Activated naive CD4-positive, alpha-beta T cell treated with anti-CD3 and anti-CD28 coated beads, Interleukin-2, amount 50 U/mL, for 24 hours (primary cell): ENCODE data around the gene TEAD3.
"Not testable (repeated sequence)": the region's sequence is repeated elsewhere in the genome, so short reads cannot be mapped to it uniquely, and the experiment has no call there.

Source experiments
- H3K27ac Mint-ChIP-seq: one replicate; pipeline ENCODE4 v1.8.0; 2021; ENCODE audit warnings: mild to moderate bottlenecking, mixed read lengths
- H3K27me3 Mint-ChIP-seq: one replicate; pipeline ENCODE4 v1.8.0; 2021; ENCODE audit warnings: mixed read lengths
- H3K36me3 Mint-ChIP-seq: one replicate; pipeline ENCODE4 v1.8.0; 2021; ENCODE audit warnings: mixed read lengths
- H3K4me1 Mint-ChIP-seq: one replicate; pipeline ENCODE4 v1.8.0; 2021; ENCODE audit warnings: mixed read lengths
- H3K4me3 Mint-ChIP-seq: one replicate; pipeline ENCODE4 v1.8.0; 2021; ENCODE audit warnings: mild to moderate bottlenecking, mixed read lengths
- H3K9me3 Mint-ChIP-seq: one replicate; pipeline ENCODE4 v1.8.0; 2021; ENCODE audit warnings: mixed read lengths

TEAD3 gene

GRCh38 chr6:35454391-35455110 is 42.3 kb downstream of the TEAD3 start:
- Mint-ChIP-seq H3K4me3 (peak overlapping the region; percentile 37), H3K27ac (no peak overlapping the region), H3K27me3 (no peaks in the 10 kb centered on the region), H3K9me3 (no peaks in the 10 kb centered on the region), H3K4me1 (peaks cover 35% of the 10 kb centered on the region), H3K36me3 (peaks cover 8% of the 10 kb centered on the region)

GRCh38 chr6:35453236-35453635 is 43.6 kb downstream of the TEAD3 start:
- Mint-ChIP-seq H3K9me3 (no peaks in the 10 kb centered on the region), H3K4me1 (peaks cover 37% of the 10 kb centered on the region), H3K36me3 (peaks cover 7% of the 10 kb centered on the region)

GRCh38 chr6:35452183-35453090 is 44.4 kb downstream of the TEAD3 start, which contains the start of gene FANCE:
FANCE (plus strand) TSS chr6:35452338; CDS start chr6:35452546, 208 bp downstream.
- H3K4me1 Mint-ChIP-seq: peaks cover 37% of the 10 kb centered on the region

More at GRCh38 chr6:35453236-35453635, 43.6 kb downstream of the TEAD3 start:
- peak overlapping the region; percentile 71 for H3K4me3 Mint-ChIP-seq
- H3K27me3 Mint-ChIP-seq: no peaks in the 10 kb centered on the region
- no peak overlapping the region for H3K27ac Mint-ChIP-seq

DNA sequence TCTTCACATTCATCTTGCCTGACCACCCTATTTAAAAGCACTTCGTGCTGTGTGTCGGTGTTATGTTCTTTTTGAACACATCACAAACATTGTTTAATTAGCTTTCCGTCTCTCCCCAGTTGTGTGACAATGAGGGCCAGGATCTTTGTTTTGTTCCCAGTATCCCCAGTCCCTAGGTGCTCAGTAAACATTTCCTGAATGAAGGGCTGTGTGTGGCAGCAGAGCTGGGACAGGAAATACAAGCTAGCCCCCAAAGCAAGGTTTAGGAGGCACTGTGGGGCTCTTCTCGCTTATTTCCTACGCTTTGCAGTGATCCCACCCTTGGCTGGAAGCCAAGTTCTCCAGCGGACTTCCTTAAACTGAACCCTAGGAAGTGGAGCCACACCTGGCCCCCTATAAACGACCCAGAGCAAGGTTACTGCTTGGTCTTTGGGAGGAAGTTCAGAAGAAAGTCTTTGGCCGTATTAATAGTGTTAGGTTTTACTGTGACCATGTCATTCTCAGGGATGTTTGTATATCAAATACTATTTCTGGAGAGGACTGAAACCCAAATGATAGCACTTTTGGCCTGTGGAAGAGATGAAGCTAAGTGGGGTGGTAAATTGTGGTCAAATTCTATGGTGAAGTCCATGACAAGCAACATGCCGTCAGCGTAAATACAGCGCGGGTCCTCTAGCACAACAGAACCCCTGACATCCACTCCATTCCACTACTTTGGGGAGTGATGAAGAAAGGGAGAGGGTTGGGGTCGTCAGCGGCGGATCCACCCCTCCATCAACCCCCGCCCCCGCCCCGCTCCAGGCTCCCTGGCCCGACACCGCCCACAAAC is 45.3 kb downstream of the TEAD3 start:
- Mint-ChIP-seq H3K9me3 (no peaks in the 10 kb centered on the region), H3K4me1 (peaks cover 37% of the 10 kb centered on the region), H3K27ac (peak overlapping the region; percentile 69), H3K4me3 (peak overlapping the region; percentile 83), H3K36me3 (peaks cover 7% of the 10 kb centered on the region), H3K27me3 (no peaks in the 10 kb centered on the region)

More at GRCh38 chr6:35452183-35453090, 44.4 kb downstream of the TEAD3 start, which contains the start of gene FANCE:
- H3K27ac Mint-ChIP-seq: peak within 1 kb of the TSS; percentile 69
- peak within 1 kb of the TSS; percentile 83 for H3K4me3 Mint-ChIP-seq
- H3K27me3 Mint-ChIP-seq: no peaks in the 10 kb centered on the region
- peaks cover 7% of the 10 kb centered on the region for H3K36me3 Mint-ChIP-seq
- no peaks in the 10 kb centered on the region for H3K9me3 Mint-ChIP-seq

DNA sequence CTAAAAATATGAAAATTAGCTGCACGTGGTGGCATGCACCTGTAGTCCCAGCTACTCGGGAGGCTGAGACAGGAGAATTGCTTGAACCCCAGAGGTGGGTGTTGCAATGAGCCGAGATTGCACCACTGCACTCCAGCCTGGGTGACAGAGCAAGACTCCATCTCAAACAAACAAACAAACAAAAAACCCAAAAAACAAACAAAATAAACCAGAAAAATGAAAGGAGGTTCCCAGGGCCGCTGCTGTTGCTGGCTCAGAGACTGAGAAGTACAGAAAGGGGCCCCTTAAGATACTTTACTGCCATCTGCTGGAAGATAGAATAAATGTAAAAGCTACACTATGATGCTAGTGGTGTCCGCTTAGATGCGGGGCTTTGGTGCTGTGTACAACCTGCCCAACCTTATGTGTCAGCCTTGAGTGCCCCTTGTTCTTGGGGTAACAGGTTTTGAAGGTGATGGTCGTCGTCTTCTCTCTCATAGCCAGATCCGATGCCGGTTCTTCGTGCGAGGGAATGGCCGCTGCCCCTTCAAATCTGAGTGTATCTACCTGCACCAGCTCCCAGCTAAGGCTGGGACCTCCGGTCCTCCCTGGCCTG is 47.5 kb downstream of the TEAD3 start:
- Mint-ChIP-seq H3K27me3 (no peaks in the 10 kb centered on the region), H3K4me3 (no peak overlapping the region), H3K36me3 (no peaks in the 10 kb centered on the region), H3K4me1 (peaks cover 38% of the 10 kb centered on the region), H3K27ac (no peak overlapping the region), H3K9me3 (no peaks in the 10 kb centered on the region)

DNA sequence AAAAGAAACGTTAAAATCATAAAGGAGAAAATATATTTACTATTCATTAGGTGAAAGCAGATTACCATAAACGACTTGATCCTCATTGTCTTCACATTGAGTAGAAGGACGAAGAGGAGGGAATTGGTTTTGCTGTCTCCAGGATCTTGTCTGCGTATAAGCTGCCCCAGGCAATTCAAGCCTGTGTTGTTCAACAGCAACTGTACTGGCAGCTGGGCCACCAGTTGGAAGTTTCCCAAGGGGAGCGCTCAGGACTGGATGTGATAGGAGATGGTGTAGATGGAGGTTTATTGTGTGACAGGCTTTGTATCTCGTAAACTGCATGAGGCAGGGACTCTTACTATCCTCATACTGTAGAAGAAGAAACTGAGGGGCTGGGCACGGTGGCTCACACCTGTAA is 48.7 kb downstream of the TEAD3 start:
- Mint-ChIP-seq H3K36me3 (no peaks in the 10 kb centered on the region), H3K27ac (no peak overlapping the region), H3K9me3 (no peaks in the 10 kb centered on the region), H3K4me3 (no peak overlapping the region), H3K27me3 (no peaks in the 10 kb centered on the region), H3K4me1 (peaks cover 29% of the 10 kb centered on the region)

DNA sequence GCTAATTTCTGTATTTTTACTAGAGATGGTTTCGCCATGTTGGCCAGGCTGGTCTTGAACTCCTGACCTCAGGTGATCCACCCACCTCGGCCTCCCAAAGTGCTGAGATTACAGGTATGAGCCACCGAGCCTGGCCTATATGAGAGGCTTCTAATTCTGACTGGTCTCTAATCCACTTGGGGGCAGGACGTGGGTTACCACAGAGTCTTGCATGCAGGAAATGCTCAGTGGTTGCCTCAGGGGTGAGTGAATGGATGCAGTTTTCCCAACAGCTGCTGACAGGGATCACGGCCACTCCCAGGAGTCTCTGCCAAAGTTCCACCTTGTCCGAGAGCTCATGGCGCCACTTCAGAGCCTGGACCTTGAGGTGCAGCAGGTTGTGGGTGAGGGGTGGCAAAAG is 51.2 kb downstream of the TEAD3 start:
- Mint-ChIP-seq H3K27me3 (no peaks in the 10 kb centered on the region), H3K9me3 (no peaks in the 10 kb centered on the region), H3K4me3 (no peak overlapping the region), H3K36me3 (no peaks in the 10 kb centered on the region), H3K27ac (no peak overlapping the region), H3K4me1 (peaks cover 12% of the 10 kb centered on the region)

DNA sequence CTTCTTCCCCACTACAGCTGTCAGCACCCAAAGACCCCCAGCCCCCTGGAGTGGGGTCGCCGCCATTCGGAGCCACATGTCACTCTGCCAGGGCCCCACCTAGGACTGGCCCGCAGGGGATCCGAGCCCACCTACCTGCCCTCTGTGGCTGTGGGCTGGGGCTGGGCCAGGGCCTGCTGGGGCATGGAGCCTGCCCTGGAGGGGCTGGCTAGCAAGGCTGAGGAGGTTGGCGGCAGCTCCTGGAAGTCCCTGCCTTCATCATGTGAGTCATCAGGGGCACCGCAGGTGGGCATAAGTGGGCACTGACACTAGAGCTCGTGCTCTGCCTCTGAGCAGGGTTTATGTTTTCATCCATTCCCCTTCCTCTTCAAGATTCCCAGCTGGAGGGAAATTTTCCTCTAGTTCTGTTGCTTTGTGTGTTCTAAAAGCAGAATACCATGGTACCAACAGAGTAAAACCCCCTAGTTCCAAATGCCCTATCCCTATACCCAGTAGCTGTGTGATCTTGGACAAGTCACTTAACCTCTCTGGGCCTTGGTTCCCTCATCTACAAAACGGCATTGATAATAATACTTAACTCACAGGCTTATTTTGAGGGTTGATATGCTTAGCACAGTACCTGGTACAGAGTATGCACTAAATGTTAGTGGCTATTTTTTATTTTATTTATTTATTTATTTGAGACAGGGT is 53.4 kb downstream of the TEAD3 start:
- H3K27ac Mint-ChIP-seq: no peak overlapping the region
- H3K4me3 Mint-ChIP-seq: no peak overlapping the region
- H3K27me3 Mint-ChIP-seq: no peaks in the 10 kb centered on the region
- peaks cover 5% of the 10 kb centered on the region for H3K4me1 Mint-ChIP-seq
- H3K9me3 Mint-ChIP-seq: no peaks in the 10 kb centered on the region
- no peaks in the 10 kb centered on the region for H3K36me3 Mint-ChIP-seq

DNA sequence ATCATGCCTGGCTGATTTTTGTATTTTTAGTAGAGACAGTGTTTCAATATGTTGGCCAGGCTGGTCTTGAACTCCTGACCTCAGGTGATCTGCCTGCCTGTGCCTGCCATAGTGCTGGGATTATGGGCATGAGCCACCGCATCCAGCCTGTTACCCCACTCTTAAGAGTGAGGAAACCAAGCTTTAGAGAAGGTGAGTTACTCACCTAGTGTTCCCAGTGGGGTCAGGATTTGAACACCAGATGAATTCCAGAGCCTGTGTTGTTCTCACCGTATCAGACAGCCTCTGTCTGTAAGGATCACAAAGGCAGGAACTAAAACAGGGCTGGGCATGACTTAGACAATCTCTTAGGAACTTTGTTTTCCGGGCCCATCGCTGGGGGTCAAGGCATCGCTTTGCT is 54.2 kb downstream of the TEAD3 start:
- H3K4me3 Mint-ChIP-seq: no peak overlapping the region
- H3K27me3 Mint-ChIP-seq: no peaks in the 10 kb centered on the region
- no peak overlapping the region for H3K27ac Mint-ChIP-seq
- peaks cover 5% of the 10 kb centered on the region for H3K4me1 Mint-ChIP-seq
- H3K36me3 Mint-ChIP-seq: no peaks in the 10 kb centered on the region
- H3K9me3 Mint-ChIP-seq: no peaks in the 10 kb centered on the region

DNA sequence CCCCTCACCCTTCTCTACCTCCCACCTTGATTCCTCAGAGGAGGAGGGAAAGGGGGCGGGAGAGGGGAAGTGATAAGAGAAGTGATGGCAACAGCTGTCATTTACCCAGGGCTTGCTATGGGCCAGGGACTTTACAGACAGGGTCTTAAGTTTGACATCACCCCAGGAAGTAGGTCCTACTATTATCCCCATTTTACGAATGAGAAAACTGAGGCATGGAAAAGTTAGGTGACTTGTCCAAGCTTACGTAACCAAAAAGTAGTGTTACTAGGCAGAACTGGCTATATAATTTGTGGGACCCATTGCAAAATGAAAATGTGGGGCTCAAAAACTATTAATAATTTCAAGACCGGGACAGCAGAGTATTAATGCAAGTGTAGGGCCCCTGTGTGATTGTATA is 55.2 kb downstream of the TEAD3 start:
- H3K27me3 Mint-ChIP-seq: no peaks in the 10 kb centered on the region
- no peak overlapping the region for H3K4me3 Mint-ChIP-seq
- no peaks in the 10 kb centered on the region for H3K36me3 Mint-ChIP-seq
- H3K27ac Mint-ChIP-seq: no peak overlapping the region
- H3K4me1 Mint-ChIP-seq: peaks cover 5% of the 10 kb centered on the region
- H3K9me3 Mint-ChIP-seq: no peaks in the 10 kb centered on the region

- Mint-ChIP-seq H3K36me3 (no peaks in the 10 kb centered on the region), H3K27ac (no peak overlapping the region), H3K27me3 (no peaks in the 10 kb centered on the region), H3K9me3 (no peaks in the 10 kb centered on the region), H3K4me1 (peaks cover 5% of the 10 kb centered on the region), H3K4me3 (no peak overlapping the region)
Measured at GRCh38 chr6:35441205-35441604, 55.7 kb downstream of the TEAD3 start.

DNA sequence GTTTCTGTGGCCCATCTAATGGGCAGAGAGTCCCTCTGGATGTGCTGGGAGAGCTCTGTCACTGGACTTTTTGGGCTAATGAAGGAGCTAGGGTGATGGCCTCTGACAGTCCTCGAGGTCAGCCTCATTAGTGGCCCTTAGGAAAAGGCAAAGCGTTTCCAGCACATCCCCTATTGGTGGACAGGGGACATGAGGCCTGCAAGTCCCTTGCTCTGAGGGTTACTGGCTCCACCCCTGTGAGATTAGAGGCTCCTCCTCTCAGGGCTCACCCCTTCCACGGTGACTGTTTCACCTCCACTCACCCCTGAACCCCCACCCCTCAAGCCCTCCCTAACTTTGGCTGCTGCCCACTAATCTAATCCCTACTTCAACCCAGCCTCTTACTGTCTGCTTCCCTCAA is 57.6 kb downstream of the TEAD3 start:
- no peak overlapping the region for H3K27ac Mint-ChIP-seq
- no peak overlapping the region for H3K4me3 Mint-ChIP-seq
- no peaks in the 10 kb centered on the region for H3K36me3 Mint-ChIP-seq
- H3K27me3 Mint-ChIP-seq: no peaks in the 10 kb centered on the region
- H3K9me3 Mint-ChIP-seq: no peaks in the 10 kb centered on the region
- H3K4me1 Mint-ChIP-seq: no peaks in the 10 kb centered on the region

DNA sequence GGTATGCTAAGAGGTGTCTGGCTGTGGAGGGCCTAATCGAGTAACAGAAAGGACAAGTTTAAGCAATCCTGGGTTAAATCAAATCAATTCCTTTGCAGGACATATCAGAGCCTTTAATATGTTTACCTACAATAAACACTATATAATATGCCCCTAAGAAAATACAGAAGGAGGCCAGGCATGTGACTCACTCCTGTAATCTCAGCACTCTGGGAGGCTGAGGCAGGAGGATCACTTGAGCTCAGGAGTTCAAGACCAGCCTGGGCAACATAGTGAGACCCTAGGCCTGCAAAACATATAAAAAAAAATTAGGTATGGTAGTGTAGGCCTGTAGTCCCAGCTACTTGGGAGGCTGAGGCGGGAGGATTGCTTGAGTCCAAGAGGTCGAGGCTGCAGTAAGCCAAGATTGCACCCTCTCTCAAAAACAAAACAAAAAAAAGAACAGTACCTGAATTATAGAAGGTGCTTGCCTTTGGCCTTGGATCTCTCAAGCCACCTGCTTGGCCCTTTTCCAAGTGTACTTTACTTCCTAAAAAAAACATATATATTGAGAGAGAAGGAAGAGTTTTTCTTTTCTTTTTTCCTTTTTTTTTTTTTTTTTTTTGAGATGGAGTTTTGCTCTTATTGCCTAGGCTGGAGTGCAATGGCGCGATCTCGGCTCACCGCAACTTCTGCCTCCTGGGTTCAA is 58.4 kb downstream of the TEAD3 start:
- H3K4me1 Mint-ChIP-seq, H3K27me3 Mint-ChIP-seq, H3K36me3 Mint-ChIP-seq, H3K27ac Mint-ChIP-seq, H3K9me3 Mint-ChIP-seq, H3K4me3 Mint-ChIP-seq: not testable (repeated sequence)
